NCI-H524 (cell line): Measurements from ENCODE around the gene NOL4L.
A peak's percentile ranks its signal among the peaks of the same experiment; 100 is the strongest.

Experiments used
- DNase-seq, 2 experiments: peaks; one replicate each; lab custom pipeline; 2025; lab: John Stamatoyannopoulos, UW

Gene NOL4L

DNA sequence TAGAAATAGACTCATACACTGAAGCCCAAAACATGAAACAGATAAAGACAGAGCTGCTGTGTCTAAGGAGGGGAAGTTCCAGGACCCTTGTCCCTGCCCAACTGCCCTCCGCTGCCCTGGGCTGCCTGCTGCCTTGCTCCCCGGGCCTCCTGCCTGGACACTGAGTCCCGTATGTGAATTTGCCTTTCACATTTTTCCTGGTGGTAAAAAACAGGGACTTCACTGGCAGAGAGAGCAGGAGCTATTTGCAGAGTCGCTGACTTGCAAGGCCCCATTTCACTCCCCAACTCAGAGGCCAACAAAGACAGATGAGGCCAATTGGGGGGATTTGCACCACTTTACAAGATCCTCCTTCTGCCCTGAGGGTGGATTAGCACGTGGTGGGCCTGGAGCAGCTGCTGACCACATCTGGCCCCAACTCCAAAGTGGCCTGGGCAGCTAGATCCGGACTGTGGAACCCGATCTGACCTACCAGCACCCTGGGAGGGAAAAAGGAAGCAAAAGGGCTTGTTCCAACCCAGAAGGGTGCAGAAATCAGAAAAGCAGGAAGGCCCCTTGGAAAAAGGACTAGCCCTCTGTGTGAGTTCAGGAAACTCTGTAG is 61.4 kb downstream of the NOL4L start:
- peak; percentile 95 to 98 for DNase-seq

DNA sequence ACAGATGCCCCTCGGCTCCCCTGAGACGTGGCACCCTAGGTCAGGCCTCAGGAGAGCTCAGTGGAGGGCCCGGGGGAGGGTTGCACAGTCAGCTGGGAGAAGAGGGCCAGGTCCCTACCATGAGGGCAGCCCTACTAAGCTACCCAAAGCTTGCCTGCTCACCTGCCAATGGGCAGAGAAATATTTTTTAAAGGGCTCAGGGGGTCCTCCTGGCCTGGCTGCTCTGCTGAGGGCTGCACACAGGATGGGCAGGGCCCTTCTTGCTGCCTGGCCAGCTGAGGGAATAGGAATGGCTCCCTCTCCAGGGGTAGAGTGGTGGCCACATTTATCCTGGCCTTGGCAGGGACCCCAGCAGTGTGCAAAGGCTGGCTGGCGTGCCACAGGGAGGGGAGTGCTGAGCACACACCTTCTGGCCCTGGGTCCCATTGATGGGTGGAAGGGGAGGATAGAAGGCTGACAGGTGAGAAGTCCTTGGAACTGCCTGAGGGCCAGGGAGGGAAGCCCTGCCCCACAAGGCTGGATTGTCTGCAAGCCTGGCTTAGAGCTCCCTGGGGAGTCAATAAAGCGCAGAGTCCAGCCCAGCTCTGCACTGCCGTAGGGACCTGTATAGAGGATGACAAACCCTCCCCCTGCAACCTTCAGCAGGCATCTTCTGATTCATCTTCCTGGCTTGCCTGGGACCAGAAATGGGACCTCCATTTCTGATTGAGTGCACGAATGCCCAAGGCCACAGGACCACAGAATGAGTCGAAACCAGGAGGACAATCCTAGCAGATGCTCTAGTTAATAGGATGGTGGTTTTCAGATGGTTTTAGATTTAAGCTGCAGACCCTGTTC is 62.1 kb downstream of the NOL4L start:
- peak; percentile 92 to 93 for DNase-seq

DNA sequence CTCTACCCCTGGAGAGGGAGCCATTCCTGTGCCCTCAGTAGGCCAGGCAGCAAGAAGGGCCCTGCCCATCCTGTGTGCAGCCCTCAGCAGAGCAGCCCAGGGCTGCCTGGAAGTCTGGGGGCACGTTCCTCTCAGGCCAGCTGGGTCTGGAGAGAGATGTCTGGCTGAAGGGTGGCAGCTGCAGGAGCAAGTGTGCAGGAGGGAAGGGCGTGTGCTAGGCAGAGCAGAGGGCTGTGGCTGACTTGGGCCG is 62.7 kb downstream of the NOL4L start:
- DNase-seq: peak; percentile 95 to 98

DNA sequence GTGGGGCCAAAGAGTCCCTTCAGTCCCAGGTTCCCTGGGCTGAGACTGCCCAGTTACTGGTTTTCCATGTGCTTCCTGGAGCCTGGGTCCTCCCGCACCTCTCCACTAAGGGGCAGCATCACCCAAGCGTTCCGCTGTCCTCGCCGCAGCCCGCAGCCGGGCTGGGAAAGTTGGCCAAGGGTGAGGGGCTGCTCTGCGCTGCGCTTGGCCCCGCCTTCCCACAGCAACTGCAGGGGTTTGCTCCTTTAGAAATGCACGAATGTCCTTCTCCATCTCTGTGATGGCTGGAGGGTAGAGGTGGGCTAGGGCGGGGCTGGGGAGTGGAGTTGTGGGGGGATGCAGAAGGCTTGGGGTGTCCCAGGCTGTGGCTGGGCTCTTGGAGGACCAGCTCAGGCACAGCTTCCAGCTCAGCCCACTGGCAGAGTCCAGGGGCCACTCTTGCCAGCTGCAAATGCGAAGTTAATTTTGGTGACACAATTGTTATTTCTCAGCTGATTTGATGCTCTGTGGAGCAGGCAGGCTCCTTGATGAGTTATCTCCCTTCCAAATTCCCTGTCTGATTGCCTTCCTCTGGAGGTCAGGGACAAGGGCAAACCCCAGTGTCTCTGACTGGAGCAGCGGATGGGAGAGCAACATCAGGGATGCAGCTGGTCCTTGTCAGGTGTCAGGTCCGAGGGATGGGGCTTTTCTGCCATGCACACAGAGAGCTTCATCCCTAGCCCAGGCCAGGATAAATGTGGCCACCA is 63.2 kb downstream of the NOL4L start:
- DNase-seq: peak; percentile 40 to 84

DNA sequence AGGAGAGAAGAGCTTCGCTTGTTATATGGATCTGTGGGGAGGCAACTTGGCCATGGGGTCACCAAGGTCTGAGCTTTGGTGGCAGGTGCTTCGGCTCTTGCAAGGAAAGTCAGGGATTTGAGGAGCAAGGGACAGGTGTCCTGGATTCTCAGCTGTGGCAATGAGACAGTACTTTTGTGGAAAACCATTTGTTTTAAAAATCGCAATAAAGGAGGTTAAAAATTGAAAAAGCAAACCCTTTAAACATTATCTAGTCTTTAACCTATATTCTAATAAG is 64.3 kb downstream of the NOL4L start:
- DNase-seq: no peak

DNA sequence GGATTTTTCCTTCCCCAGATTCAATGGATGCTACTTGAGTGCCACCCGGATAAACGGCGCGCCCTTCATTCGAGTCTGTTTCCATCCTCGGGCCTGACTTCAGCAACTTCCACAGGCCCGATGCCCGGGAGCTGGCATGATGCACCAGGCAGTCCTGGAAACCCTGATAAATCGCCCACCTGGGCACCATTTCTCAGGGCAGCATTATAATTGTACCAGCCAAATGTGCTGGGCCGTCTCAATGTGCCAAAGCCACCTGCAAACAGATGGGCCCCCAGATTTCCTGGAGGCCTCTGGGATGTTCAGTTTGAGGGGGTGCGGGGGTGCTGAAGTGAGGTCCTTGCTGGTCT is 65.8 kb downstream of the NOL4L start:
- DNase-seq: no peak

DNA sequence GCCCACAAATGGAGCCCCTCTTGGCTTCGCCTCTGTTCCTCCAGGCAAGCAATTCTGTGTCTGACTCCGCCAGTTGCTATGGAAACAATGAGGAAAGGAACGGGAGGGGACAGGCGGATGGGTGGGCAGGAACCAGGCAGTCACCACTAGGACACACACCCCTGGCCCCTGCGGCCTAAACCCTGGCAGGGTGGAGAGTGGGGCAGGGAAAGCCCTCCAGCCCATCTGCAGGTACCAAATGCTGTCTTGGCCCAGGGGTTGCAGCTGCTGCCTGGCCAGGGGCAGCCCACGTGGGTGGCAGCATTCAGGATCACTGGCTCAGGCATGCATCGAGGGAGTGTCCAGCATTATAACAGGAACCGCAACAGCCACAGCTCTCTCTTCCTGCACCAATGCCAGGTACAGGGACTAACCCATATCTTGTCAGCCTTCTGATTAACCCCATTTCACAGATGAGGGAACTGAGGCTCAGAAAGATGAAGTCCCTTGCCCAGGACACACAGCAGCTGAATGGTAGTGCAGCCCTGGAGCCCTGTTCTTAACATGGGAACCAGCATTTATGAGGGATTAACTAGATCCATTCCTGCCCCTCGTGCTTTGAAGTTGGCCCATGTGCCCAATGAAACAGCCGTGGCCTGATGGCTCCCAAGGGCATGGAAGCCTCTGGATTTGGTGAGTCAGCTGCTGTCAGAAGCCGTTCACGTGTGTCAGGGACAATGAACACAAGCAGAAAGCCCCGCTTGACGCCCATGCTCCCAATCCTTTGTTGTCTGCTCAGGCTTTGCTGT is 66.3 kb downstream of the NOL4L start:
- no peak for DNase-seq

DNA sequence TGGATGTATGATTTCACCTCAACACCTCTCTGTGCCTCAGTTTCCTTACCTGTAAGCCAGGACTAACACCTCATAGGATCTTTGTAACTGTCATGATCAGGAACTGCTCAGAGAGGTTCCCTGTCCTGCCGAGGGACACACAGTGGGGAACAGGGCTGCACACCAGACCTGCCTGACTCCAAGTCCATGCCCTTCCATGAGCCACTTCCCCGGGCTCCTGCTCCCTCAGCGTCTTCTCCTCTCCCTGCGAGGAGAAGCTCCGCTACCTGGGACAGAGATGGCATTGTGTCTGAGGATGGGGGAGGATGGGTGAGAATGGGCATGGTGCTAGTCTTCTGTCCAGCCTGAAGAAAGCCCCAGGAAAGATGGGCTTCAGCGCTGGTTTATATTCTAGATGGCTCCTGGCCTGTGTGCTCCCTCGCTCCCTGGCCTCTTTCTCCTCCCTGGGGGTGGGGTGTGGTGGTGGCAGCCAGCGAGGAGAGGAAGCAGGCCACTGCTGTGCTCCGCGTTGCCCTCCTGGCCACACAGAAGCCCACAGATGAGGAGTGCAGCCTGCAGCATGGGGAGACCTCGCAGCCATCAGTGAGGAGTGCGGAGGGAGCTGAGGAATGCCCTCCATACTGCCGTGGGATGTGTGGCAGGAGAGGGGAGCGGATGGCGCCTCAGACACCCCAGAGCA is 67.1 kb downstream of the NOL4L start:
- no peak for DNase-seq

DNA sequence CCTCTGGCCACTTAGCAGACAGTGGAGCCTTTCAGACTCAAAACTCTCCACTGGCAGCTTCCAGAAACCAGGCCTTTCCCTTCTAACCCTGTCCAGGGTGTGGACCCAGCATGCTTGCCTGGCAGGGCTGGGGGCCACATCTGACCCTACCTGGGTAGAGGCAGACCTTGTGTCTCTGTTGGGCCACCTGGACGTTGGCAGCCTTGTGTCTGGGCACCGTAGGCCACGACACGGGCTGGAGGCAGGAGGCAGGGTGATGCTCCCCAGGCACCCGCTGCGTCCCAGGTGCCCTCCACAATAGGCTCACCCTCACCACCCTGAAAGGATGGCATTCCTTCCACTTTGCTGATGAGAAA is 67.6 kb downstream of the NOL4L start:
- DNase-seq: no peak

DNA sequence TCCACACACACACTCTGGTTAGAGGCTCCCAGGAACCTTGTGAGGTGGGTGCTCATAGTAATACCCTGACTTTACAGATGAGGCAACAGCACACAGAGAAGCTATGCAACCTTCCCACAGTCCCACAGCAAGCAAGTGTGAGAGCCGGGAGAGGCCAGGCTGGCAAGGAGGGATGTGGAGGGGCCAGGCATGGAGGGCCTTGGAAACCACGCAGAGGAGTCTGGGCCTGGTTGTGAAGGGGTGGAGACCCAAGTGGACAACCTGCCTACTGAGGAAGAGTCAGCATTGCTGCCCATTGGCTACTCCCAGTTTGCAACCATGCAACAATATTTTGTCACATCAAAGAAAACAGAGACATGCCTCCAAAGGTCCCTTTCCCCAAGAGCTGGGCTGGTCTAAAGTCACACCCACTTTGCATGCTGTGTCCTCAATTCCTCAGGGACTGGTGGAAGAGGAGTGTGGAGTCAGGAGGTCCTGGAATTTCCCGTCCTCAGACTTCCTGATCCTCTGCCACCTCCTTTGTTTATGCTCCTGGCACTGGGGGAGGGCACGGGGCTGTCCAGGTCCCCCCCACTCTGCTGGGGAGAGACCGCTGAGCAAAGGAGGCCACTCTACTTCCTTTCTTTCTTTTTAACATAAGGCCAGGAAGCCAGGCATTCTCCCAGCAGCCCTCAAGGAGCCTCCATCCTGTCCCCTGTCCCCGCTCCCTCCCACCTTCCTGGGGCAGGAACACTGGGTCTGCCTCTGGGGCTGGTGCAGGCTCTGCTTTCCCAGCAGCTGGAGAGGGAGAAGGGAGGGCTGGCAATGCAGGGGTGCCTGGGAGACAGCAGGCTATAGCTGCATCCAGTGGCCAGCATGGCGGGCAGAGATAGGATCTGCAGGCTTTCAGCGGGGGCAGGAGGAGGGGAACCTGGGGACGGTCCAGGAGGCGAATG is 68.3 kb downstream of the NOL4L start:
- DNase-seq: no peak

DNA sequence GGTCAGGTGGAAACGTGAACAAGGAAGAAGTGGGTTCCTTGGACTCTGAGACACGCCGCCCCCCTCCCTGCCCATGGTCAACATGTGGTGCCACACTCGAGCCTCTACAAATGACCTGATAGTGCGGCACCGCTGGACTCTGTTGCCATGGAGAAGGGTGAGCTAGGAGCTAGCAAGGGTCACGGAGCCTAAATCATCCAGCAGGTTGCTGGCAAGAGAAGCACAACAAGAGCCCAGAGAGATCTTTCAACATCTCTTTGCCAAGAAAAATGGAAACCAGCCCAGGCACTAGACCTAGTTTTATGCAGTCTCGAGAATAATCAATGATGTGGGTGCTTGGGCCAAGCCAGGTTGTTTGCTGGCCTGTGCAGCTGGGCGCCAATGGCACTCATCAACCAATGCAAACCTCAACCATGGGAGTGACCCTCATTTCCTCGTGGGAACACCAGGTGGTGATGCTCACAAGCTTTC is 69.5 kb downstream of the NOL4L start:
- DNase-seq: no peak

DNA sequence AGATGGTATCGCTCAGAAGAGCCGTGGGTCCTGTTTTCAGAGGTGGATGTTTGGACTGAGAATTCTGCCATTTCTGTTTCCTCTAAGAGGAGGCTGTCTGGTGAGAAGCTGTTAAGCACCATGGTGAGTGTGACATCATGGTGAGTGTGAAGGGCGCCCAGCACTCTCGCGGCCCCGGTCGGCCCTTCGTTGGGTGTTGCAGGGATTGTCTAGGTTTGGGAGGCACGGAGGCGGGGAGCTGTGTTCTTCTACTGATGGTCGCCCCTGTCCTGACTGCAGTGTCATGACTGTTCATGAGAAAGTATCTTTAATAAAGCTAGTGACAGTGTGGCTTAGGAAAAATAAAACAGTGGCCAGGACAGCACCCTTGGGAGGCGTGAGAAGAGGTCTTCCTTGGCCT is 70.4 kb downstream of the NOL4L start:
- no peak for DNase-seq

DNA sequence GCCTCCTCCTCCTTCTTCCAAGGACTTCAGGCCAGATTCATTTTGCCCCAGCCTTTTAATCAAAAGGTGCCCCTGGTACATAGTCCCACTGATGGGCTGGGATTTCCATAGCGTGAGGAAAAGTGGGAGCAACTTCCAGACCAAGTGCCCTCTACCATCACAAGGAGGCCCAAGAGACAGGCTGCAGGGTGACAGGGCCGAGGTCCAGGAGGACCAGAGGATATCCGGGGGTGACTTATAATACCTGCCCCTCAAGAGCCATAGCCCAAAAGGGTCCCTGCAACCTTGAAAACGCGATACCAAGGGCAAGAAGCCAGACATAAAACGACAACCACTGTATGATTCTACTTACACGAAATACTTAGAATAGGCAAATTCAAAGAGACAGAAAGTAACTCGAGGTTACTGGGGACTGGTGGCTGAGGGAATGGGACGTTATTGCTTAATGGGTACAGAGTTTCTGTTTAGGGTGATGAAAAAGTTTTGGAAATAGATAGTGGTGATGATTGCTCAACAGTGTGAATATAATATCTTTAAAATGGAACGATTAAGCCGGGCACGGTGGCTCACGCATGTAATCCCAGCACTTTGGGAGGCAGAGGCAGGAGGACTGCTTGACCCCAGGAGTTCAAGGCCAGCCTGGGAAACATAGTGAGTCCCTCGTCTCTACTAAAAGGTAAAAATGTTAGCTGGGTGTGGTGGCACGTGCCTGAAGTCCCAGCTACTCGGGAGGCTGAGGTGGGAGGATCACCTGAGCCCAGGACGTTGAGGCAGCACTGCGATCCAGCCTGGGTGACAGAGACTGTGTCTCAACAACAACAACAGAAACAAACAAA is 71.9 kb downstream of the NOL4L start:
- no peak for DNase-seq

DNA sequence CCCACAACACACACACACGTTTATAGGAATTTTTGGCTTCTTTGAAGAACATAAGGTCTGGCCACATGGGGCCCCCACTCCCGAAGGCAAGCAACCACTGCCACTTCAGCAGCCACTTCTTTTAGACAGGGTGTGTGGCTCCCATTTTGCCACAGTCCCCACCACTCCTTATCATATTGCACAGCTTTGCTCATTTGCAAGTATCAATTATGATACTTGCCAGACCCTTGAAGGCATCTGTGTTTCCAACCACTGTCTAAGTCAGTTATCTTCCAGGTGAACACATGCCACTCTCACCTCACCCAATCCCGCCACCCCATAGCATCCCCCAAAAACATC is 73.1 kb downstream of the NOL4L start:
- no peak for DNase-seq

DNA sequence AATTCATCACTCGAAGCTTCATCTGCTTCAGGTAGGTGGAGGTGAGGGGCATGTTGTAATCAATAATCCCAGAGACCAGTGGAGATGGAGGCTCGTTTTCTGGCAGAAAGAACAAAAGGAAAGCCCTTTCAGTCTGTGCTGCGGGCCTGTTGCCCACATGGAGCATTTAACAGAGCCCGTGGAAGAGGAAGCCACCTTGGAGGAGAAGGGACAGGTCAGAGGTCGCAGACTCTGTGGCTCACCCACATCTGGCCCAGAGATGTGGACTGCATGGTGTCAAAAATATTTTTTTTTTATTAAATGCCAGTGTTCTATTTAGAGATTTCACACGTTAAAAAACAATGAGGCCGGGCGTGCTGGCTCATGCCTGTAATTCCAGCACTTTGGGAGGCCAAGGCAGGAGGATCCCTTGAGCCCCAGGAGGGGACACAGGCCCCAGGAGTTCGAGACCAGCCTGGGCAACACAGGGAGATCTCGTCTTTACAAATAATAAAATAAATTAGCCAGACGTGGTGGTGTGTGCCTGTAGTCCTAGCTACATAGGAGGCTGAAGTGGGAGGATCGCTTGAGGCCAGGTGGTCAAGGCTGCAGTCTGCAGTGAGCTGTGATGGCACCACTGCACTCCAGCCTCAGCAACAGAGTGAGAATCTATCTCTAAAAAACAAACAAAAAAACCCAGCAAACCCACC is 73.6 kb downstream of the NOL4L start:
- DNase-seq: no peak

DNA sequence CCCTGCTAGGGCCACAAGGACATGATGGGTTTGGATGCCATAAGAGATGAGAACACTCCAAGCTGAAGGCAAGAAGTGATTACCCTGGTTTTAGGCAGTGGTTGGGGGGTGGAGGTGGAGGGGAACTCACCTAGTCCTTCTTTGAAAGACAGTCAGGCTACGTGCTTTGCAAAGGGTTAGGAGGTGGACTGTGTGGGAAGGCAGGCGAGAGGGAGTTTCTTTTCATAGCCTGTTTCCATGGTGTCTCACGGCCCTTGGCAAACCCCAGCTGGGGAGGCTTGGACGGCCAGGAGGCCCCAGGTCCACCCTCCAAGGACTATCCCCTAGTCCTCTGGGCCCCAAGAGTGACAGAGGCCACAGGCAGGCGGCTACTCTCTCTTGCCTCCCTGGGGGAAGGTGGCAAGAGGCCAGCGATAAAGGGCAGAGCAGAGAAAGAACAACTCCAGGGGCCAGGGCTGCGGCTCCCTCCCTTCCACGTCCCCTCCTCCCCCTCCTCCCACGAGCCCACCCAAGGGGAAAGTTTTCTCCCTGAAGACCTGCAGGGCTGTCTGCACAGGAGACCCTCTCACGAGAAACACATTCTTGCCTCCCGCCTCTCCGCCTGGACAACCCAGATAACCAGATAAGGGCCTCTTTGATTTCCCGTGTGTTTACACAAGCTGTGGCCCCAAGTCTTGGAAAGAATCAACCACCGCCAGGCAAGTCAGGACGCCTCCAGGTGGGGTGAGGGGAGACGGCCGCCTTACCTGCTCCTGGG is 74.4 kb downstream of the NOL4L start:
- no peak for DNase-seq

DNA sequence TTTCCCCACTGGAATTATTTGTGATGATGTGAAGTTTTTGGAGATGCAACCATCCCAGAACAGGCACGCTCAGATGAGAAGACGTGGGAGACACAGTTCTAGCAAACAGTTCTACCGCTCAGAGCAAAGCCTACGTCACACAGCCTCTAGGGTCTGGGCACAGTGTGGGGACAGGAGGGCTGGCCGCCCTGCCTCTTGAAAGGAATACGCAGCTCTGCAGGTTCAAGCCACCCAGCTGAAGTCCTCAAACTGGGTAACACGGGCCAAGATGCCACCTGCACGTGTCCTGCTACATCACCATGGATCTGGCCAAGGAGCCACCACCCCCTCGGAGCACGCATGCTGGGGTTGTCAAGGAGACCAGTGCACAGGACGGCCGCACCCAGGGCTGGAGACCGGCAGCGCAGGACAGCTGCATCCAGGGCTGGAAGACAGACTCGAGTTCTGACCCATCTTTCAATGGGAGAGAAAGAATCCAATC is 75.0 kb downstream of the NOL4L start:
- no peak for DNase-seq

DNA sequence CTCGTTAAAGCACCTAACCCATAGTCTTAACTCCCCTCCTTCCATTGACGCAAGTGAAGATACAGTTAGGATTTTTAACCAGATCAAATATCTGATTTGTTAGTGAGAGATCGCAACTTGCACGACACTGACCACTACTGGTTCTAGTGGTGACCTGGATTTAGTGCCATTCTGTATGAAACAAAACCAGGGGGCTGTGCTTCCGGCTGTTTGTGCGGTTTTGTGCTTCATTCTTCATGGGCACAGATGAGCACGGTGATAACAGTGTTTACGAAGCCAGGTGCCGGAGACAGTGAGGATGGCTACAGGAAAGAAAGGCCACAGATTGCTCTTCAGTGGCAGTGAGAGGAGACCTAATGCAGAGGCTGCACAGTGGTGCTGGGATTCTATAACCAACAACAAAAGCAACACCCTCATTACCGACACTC is 75.5 kb downstream of the NOL4L start:
- DNase-seq: no peak

DNA sequence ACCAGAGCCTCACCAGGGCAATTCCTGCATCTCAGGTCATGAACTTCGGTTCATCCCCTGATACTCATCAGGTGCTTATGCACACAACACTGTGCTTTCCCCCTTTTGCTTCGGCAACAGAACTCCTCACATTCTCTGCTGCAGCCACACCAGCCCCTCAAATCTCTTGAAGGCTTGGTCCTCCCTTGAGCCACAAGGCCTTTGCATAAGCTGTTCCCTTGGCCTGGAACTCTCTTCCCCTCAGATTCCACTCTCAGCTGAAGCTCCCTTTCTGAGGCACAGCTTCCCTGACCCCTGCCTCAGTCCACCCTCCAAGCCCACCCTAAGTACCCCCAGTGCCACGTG is 76.4 kb downstream of the NOL4L start:
- no peak for DNase-seq
